ENCODE data around the gene ABCC8.

The ABCC8 gene

DNA sequence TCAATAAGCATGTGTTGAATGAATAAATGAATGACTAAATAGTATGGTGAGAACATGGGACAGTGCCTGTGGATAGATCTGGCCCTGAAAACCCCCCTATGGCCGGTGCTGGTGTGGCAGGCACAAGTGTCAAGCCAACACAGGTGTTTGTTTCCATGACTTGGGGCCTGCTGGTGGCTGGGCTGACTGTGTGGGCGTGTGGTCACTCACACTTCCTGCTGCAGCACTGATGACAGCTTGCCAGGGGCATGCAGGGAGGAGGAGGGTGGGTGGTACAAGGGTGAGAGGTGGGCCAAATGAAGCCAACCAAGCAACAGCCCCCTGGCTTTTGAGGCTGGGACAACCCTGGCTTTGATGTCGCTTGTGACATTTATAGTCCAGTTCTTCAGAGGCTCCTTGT is 30.3 kb upstream of the ABCC8 start:
- no peaks in the 10 kb centered on the region for H3K36me3 ChIP-seq
- no peaks in the 10 kb centered on the region for H4K20me1 ChIP-seq
- no peak overlapping the region for H3K9ac ChIP-seq
- H3K27me3 ChIP-seq, result no peaks in the 10 kb centered on the region
- no peak for TF ChIP-seq Cebpa-rat (IDR thresholded peaks at IDR 0.05)
- H3K4me1 ChIP-seq, result peaks cover 42% of the 10 kb centered on the region
- H3K27ac ChIP-seq, result no peak overlapping the region
- H3K9me3 ChIP-seq, result no peaks in the 10 kb centered on the region
- H3K4me3 ChIP-seq, result no peak overlapping the region
- peak overlapping the region; percentile 70; the same call in 1 of the 2 replicates for H3K4me2 ChIP-seq

DNA sequence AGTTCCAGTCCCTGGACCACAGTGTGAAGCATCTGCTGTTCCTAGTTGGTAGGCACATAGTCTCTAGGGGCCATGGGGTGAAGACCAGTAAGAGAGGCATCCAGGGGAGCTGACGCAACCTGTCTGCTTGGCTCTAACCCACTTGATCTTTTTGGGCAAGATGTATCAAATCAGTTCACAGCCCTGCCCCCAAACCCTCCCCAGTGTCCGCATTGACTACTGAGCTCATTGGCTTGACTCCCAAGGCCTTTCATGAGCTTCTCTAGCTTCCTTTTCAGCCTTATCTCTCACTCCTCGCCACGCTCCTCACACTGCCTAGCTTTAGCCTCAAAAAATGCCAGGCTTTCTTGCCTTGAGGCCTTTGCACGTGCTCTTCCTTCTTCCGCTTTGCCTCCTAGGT is 29.7 kb upstream of the ABCC8 start:
- Histone ChIP-seq H3K4me2 (peak overlapping the region; percentile 70), H3K36me3 (no peaks in the 10 kb centered on the region), H3K27ac (no peak overlapping the region), H3K9ac (no peak overlapping the region), H4K20me1 (no peaks in the 10 kb centered on the region), H3K4me3 (no peak overlapping the region), H3K27me3 (no peaks in the 10 kb centered on the region), H3K4me1 (peaks cover 42% of the 10 kb centered on the region), H3K9me3 (no peaks in the 10 kb centered on the region)
- TF ChIP-seq Cebpa-rat (IDR thresholded peaks at IDR 0.05), result no peak

DNA sequence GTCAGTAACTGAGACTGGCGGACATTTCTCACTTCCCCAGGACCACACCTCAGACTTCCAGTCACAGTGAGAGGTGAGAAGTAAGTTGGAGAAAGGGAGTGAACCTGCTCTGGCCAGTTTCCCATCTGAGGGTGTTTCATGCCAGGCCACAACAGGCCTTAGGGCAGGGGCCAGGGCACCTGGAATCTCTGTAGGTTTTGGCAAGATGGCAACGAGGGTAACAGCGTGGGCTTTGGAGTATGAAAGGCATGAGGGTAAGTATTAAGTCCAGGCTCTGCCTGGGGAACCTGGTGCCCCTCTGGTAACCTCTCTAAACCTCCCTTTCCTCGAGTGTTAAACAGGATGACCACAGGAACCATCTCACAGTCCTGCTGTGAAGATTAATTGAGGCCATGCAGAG is 28.5 kb upstream of the ABCC8 start:
- H3K27me3 ChIP-seq, result no peaks in the 10 kb centered on the region
- H3K36me3 ChIP-seq, result no peaks in the 10 kb centered on the region
- no peak overlapping the region for H3K4me3 ChIP-seq
- no peak for TF ChIP-seq Cebpa-rat (IDR thresholded peaks at IDR 0.05)
- no peak overlapping the region for H3K27ac ChIP-seq
- H3K4me2 ChIP-seq, result peak overlapping the region; percentile 70
- H4K20me1 ChIP-seq, result no peaks in the 10 kb centered on the region
- H3K4me1 ChIP-seq, result peaks cover 42% of the 10 kb centered on the region
- H3K9ac ChIP-seq, result peak overlapping the region; percentile 14; the same call in 1 of the 2 replicates
- H3K9me3 ChIP-seq, result no peaks in the 10 kb centered on the region

DNA sequence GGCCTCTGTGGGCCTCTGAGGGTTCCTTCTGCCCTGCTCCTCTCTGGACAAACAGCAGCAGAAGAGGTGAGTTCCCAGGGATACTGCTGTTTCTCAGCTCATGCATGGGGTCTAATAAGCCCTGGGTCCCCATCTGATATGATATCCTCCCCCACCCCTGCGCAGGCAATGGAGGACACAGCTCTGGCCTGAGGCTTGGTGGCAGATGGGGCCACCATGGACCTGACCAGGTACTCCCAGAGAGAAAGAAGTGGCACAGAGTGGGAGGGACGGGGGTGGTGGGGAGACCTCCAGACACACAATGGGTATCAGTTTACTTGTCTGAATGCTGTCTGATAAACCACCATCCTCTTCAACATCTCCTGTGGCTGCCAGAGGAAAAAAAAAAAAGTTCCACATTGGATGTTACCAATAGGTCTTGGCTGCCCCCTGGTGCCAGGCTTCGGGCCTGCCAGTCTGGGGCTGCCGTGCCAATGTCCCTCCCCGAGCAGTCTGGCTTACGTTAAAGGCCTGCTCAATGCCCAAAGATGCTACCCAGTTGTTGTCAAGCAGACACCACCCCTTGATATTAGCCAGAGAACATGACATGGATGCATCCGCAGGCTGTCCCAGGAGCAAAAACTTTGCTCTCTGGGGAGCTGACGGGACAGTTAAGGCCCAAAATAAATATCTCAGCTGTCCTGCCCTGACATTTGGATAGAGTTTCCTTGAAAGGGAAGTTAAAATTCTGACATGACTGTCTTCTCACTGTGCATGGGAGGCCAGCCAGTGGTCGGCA is 27.9 kb upstream of the ABCC8 start:
- H3K4me2 ChIP-seq, result peak overlapping the region; percentile 70

DNA sequence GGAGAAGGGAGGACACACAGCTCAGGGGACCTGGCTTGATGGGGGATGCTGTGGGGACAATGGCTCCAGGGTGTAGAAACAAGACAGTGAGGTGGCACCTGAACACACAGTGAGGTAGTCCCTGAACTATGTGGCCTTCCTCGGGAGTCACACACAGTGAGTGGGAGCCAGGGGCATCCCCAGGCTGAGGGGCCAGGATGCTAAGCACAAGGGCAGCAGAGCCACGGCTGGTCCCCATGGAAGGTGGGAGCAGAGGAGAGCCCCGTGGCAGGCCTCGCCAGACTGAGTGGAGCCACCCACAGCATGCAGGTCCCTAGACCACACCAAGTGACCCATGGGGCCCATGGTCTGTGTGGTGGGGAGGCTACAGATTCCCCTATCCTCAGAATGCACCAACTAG is 26.0 kb upstream of the ABCC8 start:
- Histone ChIP-seq H3K36me3 (no peaks in the 10 kb centered on the region), H4K20me1 (no peaks in the 10 kb centered on the region), H3K27ac (no peak overlapping the region), H3K4me3 (no peak overlapping the region), H3K4me2 (no peak overlapping the region), H3K27me3 (no peaks in the 10 kb centered on the region), H3K9ac (no peak overlapping the region), H3K9me3 (no peaks in the 10 kb centered on the region), H3K4me1 (peaks cover 48% of the 10 kb centered on the region)
- TF ChIP-seq Cebpa-rat (IDR thresholded peaks at IDR 0.05), result no peak

More for the DNA sequence above, 27.9 kb upstream of the ABCC8 start:
- Histone ChIP-seq H3K27me3 (no peaks in the 10 kb centered on the region), H3K9ac (peak overlapping the region; percentile 14; the same call in 1 of the 2 replicates), H3K4me1 (peaks cover 42% of the 10 kb centered on the region), H3K4me3 (no peak overlapping the region), H3K36me3 (no peaks in the 10 kb centered on the region), H3K9me3 (no peaks in the 10 kb centered on the region), H3K27ac (peak overlapping the region; percentile 54; the same call in 1 of the 2 replicates), H4K20me1 (no peaks in the 10 kb centered on the region)
- no peak for TF ChIP-seq Cebpa-rat (IDR thresholded peaks at IDR 0.05)

DNA sequence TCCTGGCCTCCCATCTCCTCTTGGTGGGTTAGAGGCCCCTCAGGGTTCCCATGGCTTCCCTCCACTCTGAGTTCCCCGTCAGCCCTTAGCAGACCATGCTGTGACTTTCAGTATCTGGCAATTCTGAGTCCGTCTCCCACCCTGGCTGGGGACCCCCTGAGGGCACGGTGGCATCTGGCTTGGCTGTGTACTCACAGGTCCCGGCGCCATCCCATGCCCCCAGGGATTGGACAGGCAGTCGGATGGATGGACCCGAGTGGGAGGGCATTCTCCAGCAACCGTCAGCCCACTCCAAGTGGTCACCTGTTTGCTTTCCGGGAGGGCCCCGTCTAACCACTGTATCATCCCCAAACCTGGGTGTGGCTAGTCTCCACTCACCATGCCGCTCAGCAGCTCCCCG is 24.0 kb upstream of the ABCC8 start:
- H3K27ac ChIP-seq, result no peak overlapping the region
- TF ChIP-seq Cebpa-rat (IDR thresholded peaks at IDR 0.05), result no peak
- no peaks in the 10 kb centered on the region for H3K36me3 ChIP-seq
- H3K9ac ChIP-seq, result no peak overlapping the region
- no peak overlapping the region for H3K4me2 ChIP-seq
- peaks cover 39% of the 10 kb centered on the region for H3K4me1 ChIP-seq
- no peak overlapping the region for H3K4me3 ChIP-seq
- H3K27me3 ChIP-seq, result no peaks in the 10 kb centered on the region
- no peaks in the 10 kb centered on the region for H3K9me3 ChIP-seq
- H4K20me1 ChIP-seq, result no peaks in the 10 kb centered on the region

GRCh38 chr11:17498475-17498874 is 21.8 kb upstream of the ABCC8 start:
- no peak overlapping the region for H3K9ac ChIP-seq
- H3K4me3 ChIP-seq, result no peak overlapping the region
- H3K27me3 ChIP-seq, result no peaks in the 10 kb centered on the region
- no peak for TF ChIP-seq Cebpa-rat (IDR thresholded peaks at IDR 0.05)
- peaks cover 30% of the 10 kb centered on the region for H3K4me1 ChIP-seq
- no peaks in the 10 kb centered on the region for H4K20me1 ChIP-seq
- H3K27ac ChIP-seq, result no peak overlapping the region
- H3K4me2 ChIP-seq, result no peak overlapping the region
- H3K9me3 ChIP-seq, result no peaks in the 10 kb centered on the region
- H3K36me3 ChIP-seq, result no peaks in the 10 kb centered on the region

DNA sequence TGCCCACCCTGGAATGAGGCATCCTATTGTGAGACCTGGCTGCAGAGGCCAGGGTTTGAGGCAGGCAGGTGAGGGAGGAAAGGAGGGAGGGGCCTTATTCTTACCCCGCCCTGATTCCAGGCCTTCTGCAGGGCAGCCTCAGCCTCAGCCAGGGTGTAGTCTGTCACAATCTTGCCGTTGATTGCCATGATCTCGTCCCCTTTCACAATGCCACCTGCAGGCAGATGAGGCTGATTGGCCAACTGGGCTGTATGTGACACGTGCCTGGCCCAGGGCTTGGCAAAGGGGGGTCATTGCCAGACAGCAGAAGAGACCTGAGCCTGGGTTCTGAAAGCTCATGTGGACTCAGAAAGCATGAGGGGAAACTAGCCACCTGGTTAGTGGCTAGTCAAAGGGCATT is 21.4 kb upstream of the ABCC8 start:
- H3K9ac ChIP-seq, result no peak overlapping the region
- H3K4me2 ChIP-seq, result no peak overlapping the region
- TF ChIP-seq Cebpa-rat (IDR thresholded peaks at IDR 0.05), result no peak
- no peaks in the 10 kb centered on the region for H3K9me3 ChIP-seq
- H3K4me3 ChIP-seq, result no peak overlapping the region
- H3K27me3 ChIP-seq, result no peaks in the 10 kb centered on the region
- H4K20me1 ChIP-seq, result no peaks in the 10 kb centered on the region
- H3K27ac ChIP-seq, result no peak overlapping the region
- H3K4me1 ChIP-seq, result peaks cover 30% of the 10 kb centered on the region
- no peaks in the 10 kb centered on the region for H3K36me3 ChIP-seq

DNA sequence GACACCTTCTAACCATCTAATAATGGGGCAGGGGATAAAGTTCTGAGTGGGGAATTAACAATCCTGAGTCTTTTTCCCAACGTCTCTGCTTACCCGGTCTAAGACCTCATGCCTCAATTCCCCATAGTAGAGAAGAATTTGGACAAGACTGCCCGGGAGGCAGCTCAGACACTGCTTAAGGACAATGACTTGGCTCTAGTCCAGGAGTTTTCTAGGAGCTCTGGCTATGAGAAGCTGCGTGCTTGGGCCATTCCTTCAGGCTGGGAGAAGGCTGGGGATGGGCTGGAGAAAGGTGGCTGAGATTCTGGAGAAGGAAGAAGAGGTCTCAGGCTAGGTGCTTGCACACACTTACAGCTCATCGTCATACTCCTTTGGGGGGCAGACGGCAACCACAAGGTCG is 19.8 kb upstream of the ABCC8 start:
- H3K36me3 ChIP-seq, result no peaks in the 10 kb centered on the region
- no peak overlapping the region for H3K4me3 ChIP-seq
- no peaks in the 10 kb centered on the region for H3K9me3 ChIP-seq
- H3K27ac ChIP-seq, result no peak overlapping the region
- peaks cover 46% of the 10 kb centered on the region for H3K4me1 ChIP-seq
- no peak for TF ChIP-seq Cebpa-rat (IDR thresholded peaks at IDR 0.05)
- H3K9ac ChIP-seq, result no peak overlapping the region
- no peaks in the 10 kb centered on the region for H4K20me1 ChIP-seq
- H3K27me3 ChIP-seq, result 0 out of 2 replicates have a peak, but pooled peaks cover 3% of the 10 kb centered on the region
- H3K4me2 ChIP-seq, result peak overlapping the region; percentile 21; the same call in 1 of the 2 replicates

DNA sequence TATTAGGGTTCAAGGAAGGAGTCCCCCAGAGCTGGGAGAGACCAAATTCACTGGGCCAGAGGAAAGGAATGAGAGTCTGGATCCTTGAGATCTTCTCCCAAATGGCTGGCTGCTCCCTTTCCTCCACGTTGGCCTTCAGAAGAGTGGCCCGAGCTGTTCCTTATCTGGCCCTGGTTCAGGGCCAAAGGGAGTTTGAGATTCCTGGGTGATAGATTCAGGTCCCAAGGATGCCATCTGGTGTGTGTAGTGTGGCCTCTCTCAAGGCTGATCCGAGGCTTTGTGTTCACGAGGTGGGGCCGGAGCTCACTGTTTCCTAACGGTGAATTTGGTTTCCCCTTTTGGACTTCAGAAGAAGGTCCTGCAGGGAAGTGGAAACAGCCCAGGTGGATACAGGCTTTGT is 17.4 kb upstream of the ABCC8 start:
- Histone ChIP-seq H3K4me1 (peaks cover 69% of the 10 kb centered on the region), H3K9ac (no peak overlapping the region), H3K9me3 (no peaks in the 10 kb centered on the region), H3K36me3 (no peaks in the 10 kb centered on the region), H3K4me3 (no peak overlapping the region), H4K20me1 (peaks cover 6% of the 10 kb centered on the region; the same call in 1 of the 2 replicates), H3K27ac (no peak overlapping the region), H3K4me2 (no peak overlapping the region), H3K27me3 (0 out of 2 replicates have a peak, but pooled peaks cover 3% of the 10 kb centered on the region)
- TF ChIP-seq Cebpa-rat (IDR thresholded peaks at IDR 0.05), result no peak
